Umbilical cord (tissue), 2 donors: Measurements from ENCODE around the gene RESP18. TPM values are rescaled to one million over a fixed set of nuclear protein-coding genes. Genes with fewer than 3 reads are reported as not detected.
A peak's percentile ranks its signal among the peaks of the same experiment; 100 is the strongest.

Experiments
- DNase-seq: peaks from one replicate; pipeline ENCODE4 v3.0.0-alpha.2; 2015; ENCODE audit warnings: low spot score
- total RNA-seq: library from RNA; depleted of rRNA; stranded (reverse); fragments of >200 nt; gene quantifications from one replicate; pipeline ENCODE4 v1.2.3, GENCODE V29; 2014; ENCODE audit warnings: low replicate concordance; ENCODE audit not compliant: insufficient read depth

RESP18 gene
- total RNA-seq, result not detected

GRCh38 chr2:219332542-219332941 is at the start of gene RESP18:
Gene RESP18, minus strand, starts transcription at chr2:219332744.
- DNase-seq, result no peak

GRCh38 chr2:219381448-219381847 is 48.9 kb upstream of the RESP18 start:
- DNase-seq, result no peak

- DNase-seq, result no peak
Measured at GRCh38 chr2:219380926-219381325, 48.4 kb upstream of the RESP18 start.

GRCh38 chr2:219378163-219378851 is 45.8 kb upstream of the RESP18 start:
- no peak for DNase-seq

GRCh38 chr2:219369447-219369861 is 36.9 kb upstream of the RESP18 start:
- DNase-seq, result no peak

GRCh38 chr2:219368690-219369191 is 36.2 kb upstream of the RESP18 start:
- peak; percentile 74 for DNase-seq

- DNase-seq, result peak; percentile 69
Measured at GRCh38 chr2:219362524-219363164, 30.1 kb upstream of the RESP18 start.

GRCh38 chr2:219362072-219362471 is 29.5 kb upstream of the RESP18 start:
- DNase-seq, result no peak

GRCh38 chr2:219358170-219359075 is 25.9 kb upstream of the RESP18 start:
- DNase-seq, result no peak

GRCh38 chr2:219356834-219357233 is 24.3 kb upstream of the RESP18 start:
- DNase-seq, result no peak

GRCh38 chr2:219354582-219354981 is 22.0 kb upstream of the RESP18 start:
- DNase-seq, result no peak

- no peak for DNase-seq
Measured at GRCh38 chr2:219353129-219353528, 20.6 kb upstream of the RESP18 start.

- DNase-seq, result peak; percentile 38
Measured at GRCh38 chr2:219352448-219353023, 20.0 kb upstream of the RESP18 start.

- no peak for DNase-seq
Measured at GRCh38 chr2:219350710-219351221, 18.2 kb upstream of the RESP18 start.

- DNase-seq, result no peak
Measured at GRCh38 chr2:219350215-219350614, 17.7 kb upstream of the RESP18 start.

GRCh38 chr2:219344751-219345430 is 12.3 kb upstream of the RESP18 start:
- peak; percentile 55 for DNase-seq

GRCh38 chr2:219335373-219335786 is 2.8 kb upstream of the RESP18 start:
- no peak for DNase-seq

- no peak for DNase-seq
Measured at GRCh38 chr2:219334076-219334475, 1.5 kb upstream of the RESP18 start.

- DNase-seq, result peak; percentile 26
Measured at GRCh38 chr2:219331560-219332213, 857 bp downstream of the RESP18 start.

GRCh38 chr2:219327719-219328118 is 4.8 kb downstream of the RESP18 start:
- no peak for DNase-seq
